ENCODE results near the gene VAV2. TPM values are rescaled to one million over a fixed set of nuclear protein-coding genes. Genes with fewer than 3 reads are reported as not detected.

VAV2 gene
- total and polyA plus RNA-seq, 8 donors = 25.3 to 44.1 (median 35.5) TPM

GRCh38 chr9:133812941-133813748 lies 179.0 kb downstream of the VAV2 start:
- Histone ChIP-seq H3K9me3 (no peaks in the 10 kb centered on the region), H3K27ac (no peak overlapping the region), H3K4me1 (no peaks in the 10 kb centered on the region), H3K27me3 (no peaks in the 10 kb centered on the region), H3K36me3 (peaks cover 0 to 19% of the 10 kb centered on the region in 2 donors), H3K4me3 (no peak overlapping the region)
- TF ChIP-seq, protein P1, sequence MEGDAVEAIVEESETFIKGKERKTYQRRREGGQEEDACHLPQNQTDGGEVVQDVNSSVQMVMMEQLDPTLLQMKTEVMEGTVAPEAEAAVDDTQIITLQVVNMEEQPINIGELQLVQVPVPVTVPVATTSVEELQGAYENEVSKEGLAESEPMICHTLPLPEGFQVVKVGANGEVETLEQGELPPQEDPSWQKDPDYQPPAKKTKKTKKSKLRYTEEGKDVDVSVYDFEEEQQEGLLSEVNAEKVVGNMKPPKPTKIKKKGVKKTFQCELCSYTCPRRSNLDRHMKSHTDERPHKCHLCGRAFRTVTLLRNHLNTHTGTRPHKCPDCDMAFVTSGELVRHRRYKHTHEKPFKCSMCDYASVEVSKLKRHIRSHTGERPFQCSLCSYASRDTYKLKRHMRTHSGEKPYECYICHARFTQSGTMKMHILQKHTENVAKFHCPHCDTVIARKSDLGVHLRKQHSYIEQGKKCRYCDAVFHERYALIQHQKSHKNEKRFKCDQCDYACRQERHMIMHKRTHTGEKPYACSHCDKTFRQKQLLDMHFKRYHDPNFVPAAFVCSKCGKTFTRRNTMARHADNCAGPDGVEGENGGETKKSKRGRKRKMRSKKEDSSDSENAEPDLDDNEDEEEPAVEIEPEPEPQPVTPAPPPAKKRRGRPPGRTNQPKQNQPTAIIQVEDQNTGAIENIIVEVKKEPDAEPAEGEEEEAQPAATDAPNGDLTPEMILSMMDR (IDR thresholded peaks at IDR 0.05) = no peak
- intact Hi-C loops (cut with DNase I) = no loop called here
- ATAC-seq = no peak
- DNase-seq = peak in 1 of 4 donors; percentile 72

GRCh38 chr9:133812077-133812868 lies 179.9 kb downstream of the VAV2 start:
- no peaks in the 10 kb centered on the region for H3K9me3 ChIP-seq
- intact Hi-C loops (cut with DNase I) = no loop called here
- H3K27me3 ChIP-seq = no peaks in the 10 kb centered on the region
- H3K4me1 ChIP-seq = no peaks in the 10 kb centered on the region
- peaks cover 0 to 28% of the 10 kb centered on the region in 2 donors for H3K36me3 ChIP-seq
- no peak for ATAC-seq
- peak in 1 of 4 donors; percentile 74 for DNase-seq
- TF ChIP-seq, protein P1 (IDR thresholded peaks at IDR 0.05) = no peak
- no peak overlapping the region for H3K4me3 ChIP-seq
- no peak overlapping the region for H3K27ac ChIP-seq

DNA sequence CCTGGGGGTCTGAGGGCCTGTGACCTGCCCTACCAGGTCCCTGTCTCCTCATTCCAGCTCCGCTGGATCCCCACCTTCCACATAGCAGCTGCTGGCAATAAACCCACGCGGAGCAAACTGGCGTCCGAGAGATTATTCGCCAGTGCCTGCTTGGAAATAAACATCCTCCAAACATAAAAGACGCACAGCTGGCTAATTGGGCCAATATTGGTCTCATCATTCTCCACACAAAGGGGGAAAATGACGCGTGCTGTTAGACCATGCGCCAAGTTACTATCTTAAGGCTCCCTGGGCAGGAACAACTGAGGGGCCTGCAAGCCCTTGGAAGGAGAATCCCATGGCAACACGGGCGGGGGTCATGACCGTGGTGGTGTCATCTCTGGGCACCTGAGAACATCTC lies 180.7 kb downstream of the VAV2 start:
- DNase-seq (no peak), ATAC-seq (no peak)
- no peaks in the 10 kb centered on the region for H3K9me3 ChIP-seq
- H3K27ac ChIP-seq = no peak overlapping the region
- peaks cover 0 to 36% of the 10 kb centered on the region in 2 donors for H3K36me3 ChIP-seq
- no peaks in the 10 kb centered on the region for H3K27me3 ChIP-seq
- TF ChIP-seq, protein P1 (IDR thresholded peaks at IDR 0.05) = no peak
- intact Hi-C loops (cut with DNase I) = no loop called here
- no peak overlapping the region for H3K4me3 ChIP-seq
- no peaks in the 10 kb centered on the region for H3K4me1 ChIP-seq

GRCh38 chr9:133810556-133811195 lies 181.4 kb downstream of the VAV2 start:
- Histone ChIP-seq H3K36me3 (peaks cover 0 to 44% of the 10 kb centered on the region in 2 donors), H3K27me3 (no peaks in the 10 kb centered on the region), H3K4me1 (no peaks in the 10 kb centered on the region), H3K9me3 (no peaks in the 10 kb centered on the region), H3K27ac (no peak overlapping the region), H3K4me3 (no peak overlapping the region)
- no peak for DNase-seq
- intact Hi-C loops (cut with DNase I) = no loop called here
- TF ChIP-seq, protein P1 (IDR thresholded peaks at IDR 0.05) = no peak
- no peak for ATAC-seq

DNA sequence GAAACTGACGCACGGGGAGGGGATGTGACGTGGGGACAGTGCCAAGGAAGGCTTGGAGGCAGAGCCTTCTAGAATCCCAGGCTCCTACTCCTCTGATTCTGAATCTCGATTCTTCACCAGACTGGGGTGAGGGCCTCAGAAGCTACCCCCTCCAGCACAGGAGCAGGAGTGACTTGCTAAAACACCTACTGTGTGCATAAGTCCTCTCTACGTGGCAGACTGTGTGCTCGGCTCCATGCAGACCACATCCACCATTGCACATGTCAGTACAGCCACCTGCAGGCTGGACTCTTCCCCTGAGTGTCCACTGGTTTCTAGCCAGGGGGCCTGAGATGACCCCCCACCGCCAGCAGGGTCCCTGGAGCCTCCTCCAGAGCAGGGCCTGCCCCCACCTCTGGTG lies 182.8 kb downstream of the VAV2 start:
- intact Hi-C loops (cut with DNase I) = no loop called here
- Histone ChIP-seq H3K4me1 (no peaks in the 10 kb centered on the region), H3K4me3 (no peak overlapping the region), H3K27me3 (no peaks in the 10 kb centered on the region), H3K9me3 (no peaks in the 10 kb centered on the region), H3K27ac (no peak overlapping the region), H3K36me3 (peaks cover 0 to 47% of the 10 kb centered on the region in 2 donors)
- TF ChIP-seq, protein P1 (IDR thresholded peaks at IDR 0.05) = no peak
- ATAC-seq (no peak), DNase-seq (no peak)

Data from left lung (tissue), 10 donors.